Activated CD4-positive, alpha-beta T cell treated with anti-CD3 and anti-CD28 coated beads, Interleukin-2, amount 50 U/mL, for 48 hours (primary cell): ENCODE measurements around the gene AMPH.
"Not testable (repeated sequence)": the region's sequence is repeated elsewhere in the genome, so short reads cannot be mapped to it uniquely, and the experiment has no call there.

Experiments used
- DNase-seq, 2 experiments: peaks; one replicate each; pipeline ENCODE4 v3.0.0-alpha.2; 2020

The AMPH gene

GRCh38 chr7:38453168-38453567 is 178.0 kb downstream of the AMPH start:
- no peak for DNase-seq

GRCh38 chr7:38452681-38453108 is 178.5 kb downstream of the AMPH start:
- DNase-seq = no peak

DNA sequence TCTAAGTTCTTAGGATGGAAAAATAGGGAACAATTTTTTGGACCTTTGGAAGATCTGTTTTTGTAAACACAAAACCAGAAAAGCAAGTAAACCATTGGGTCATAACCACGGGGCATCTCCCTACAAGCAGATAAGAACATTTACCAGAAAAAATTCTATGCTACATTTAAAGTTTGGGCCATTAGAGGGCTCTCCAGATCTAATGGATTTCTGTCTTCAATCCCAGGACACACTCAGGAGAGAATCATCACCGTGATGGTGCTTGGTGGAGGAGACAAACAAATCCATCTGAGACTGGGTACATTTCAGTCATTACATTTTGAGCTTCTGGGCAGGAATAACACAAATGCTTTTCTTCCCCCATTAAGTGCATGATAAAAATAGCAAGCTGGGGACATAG is 179.3 kb downstream of the AMPH start:
- DNase-seq = no peak

DNA sequence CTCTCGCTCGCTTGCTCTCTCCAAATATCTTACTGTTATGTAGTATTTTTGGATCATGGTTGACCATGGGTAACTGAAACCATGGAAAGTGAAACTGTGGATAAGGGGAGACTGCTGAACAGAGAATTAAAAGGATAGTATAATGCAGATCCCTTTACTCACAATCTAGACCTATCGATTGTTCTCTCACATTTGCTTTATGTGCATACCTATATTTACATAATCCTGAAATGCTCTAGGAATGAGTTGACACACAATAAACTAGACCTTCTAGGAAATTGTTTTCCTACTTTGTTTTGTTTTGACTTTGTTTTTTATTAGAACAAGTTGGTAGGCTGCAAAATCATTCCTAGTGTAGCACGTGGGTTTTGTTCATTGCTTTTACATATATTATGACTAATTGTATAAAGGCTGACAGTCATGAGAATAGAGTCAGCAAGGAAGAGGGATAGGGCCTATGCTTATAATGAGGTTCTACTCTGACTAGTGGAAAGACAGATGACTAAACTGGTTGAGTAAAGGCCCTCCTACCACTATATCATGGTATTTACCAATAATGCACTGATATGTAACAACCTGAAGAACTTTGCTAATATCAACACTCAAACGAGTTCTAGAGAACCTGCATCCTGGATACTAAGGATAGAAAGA is 182.5 kb downstream of the AMPH start:
- DNase-seq = no peak

- no peak for DNase-seq
Measured at GRCh38 chr7:38448054-38448453, 183.1 kb downstream of the AMPH start.

- DNase-seq = no peak
Measured at GRCh38 chr7:38438970-38439369, 192.2 kb downstream of the AMPH start.

- DNase-seq = no peak
Measured at GRCh38 chr7:38432671-38433070, 198.5 kb downstream of the AMPH start.

DNA sequence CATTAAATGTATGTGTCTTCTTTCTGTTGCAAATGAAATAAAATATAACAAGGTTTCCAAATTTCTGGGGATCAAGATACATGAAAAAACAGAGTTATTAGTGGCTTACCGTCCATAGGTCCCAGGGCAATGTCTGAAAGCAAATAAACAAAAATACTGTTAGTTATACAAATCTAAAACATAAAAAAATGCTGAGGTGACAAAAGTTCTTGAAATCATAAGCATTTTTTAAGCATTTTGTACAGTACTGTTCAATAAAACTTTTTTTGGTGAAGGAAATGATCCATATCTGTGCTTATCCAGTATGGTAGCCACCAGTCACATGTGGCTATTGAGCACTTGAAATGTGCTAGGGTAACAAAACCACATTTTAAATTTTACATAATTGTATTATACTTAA is 199.1 kb downstream of the AMPH start:
- DNase-seq = no peak

DNA sequence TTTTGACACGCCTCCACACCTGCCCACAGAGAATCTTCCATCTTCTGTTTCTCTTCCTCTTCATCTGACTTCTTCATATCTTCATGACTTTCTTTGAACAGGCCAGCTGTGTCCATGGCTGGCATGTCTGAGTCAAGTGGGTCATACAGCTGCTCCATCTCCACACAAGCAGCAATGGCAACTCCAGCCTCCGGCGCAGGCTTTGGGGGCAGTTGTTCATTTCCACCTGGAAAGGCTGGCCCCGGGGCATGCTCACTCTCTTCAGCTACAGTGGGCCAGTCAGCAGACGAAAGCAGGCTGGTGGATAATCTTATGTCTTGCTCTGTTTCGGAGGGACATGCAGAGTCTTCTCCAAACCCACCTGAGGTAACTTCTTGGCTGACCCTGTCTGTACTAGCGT is 202.1 kb downstream of the AMPH start:
- no peak for DNase-seq

- no peak for DNase-seq
Measured at GRCh38 chr7:38428041-38428440, 203.1 kb downstream of the AMPH start.

DNA sequence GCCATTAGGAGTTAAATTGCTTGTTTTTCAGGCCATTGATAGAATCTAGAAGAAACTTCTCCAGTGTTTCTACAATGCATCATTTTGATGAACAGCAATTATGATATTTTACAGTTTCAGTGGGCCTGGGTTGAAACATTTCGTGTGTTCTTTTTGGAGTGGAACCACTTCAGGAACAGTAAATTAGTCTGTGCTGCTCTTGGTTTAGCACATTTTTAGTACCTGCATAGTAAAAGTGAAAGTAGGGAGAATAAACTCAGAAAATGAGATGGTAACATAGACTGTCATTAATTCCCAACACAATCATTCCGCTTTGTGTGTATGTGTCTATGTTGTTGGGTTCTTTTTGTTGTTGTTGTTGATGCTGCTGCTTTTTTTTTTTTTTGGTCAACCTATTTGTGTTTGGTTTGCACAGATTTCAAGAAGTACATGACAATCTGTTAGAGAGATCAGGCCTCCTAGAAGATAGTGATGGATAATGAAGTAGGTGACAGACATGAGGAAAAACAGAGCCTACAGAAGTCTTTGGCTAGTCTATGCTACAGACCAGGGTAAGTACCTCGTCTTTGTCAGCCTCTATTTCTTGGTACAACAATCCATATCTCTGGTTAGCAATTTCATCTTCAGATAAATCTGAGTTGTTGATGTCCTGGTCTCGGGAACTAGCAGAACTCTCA is 203.8 kb downstream of the AMPH start:
- DNase-seq = no peak

- no peak for DNase-seq
Measured at GRCh38 chr7:38425509-38425908, 205.7 kb downstream of the AMPH start.

DNA sequence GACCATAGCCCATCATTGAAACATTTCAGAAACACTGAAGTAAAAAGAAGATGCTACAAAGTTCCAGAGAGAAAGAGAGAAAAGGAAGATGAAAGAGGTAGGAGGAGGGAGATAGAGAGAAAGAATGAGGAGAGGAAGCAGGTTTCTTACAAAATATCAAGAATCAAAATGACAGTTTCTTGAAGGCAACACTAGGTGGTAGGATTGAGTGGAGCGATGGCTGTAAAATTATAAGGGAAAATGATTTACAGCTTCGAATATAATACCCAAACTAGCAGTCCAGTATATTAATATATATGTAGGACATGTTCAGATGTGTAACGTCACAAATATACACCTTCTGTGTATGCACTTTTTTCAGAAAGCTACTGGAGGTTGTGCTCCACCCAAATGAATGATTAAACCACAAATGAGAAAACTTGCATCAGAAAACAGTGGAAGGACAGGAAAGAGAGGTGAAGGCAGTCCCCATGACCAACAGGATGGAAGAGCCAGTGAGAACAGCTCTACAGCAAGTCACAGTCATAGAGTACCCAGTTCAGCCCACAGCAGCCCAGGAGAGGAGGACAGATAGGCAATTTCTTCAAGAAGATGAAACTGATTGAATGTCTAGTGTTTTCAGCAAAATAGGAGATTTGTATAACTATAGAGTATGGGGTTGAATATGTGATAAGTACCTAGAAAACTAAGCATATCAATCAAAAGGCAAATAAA is 206.3 kb downstream of the AMPH start:
- DNase-seq = peak in 1 of 2 experiments; percentile 11

DNA sequence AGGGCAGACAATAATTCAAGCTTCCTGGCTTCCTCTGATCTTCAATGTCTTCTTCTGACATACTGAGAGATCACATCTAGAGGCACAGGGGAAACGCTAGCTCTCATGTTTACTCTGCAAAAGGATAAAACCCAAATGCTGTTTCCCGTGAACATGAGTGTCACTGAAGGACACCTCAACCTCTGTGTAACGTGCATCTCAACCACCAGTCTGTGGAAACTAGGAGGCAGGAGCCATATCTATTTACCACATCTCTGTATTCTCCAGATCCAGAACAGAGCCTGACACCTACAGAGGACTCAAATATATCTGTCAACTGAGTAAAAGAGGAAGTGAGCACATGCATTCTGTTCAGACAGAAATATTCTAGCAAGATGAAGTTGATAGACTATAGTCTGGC is 217.4 kb downstream of the AMPH start:
- no peak for DNase-seq

- no peak for DNase-seq
Measured at GRCh38 chr7:38411404-38411803, 219.8 kb downstream of the AMPH start.

- DNase-seq = no peak
Measured at GRCh38 chr7:38410056-38410455, 221.1 kb downstream of the AMPH start.

DNA sequence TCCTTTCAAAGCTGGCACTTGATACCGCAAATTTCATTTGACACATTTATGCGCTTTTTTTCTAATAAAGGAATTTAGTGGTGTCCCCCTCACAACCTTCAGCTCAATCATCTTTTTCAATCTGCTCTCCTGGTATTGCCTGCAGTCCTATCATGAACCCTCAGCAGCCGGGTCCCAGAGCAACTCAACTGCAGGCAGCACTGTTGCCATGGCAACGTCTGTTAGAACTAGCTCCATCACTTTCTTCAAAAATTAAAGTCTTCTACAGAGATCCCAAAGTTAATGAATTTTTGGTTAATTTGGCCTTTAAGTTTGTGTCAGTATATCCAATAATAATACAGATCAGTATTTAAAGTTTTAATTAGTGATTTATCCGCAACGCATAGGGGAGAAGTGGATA is 221.6 kb downstream of the AMPH start:
- no peak for DNase-seq

- DNase-seq = peak; percentile 56 to 59
Measured at GRCh38 chr7:38398725-38399321, 232.3 kb downstream of the AMPH start.

DNA sequence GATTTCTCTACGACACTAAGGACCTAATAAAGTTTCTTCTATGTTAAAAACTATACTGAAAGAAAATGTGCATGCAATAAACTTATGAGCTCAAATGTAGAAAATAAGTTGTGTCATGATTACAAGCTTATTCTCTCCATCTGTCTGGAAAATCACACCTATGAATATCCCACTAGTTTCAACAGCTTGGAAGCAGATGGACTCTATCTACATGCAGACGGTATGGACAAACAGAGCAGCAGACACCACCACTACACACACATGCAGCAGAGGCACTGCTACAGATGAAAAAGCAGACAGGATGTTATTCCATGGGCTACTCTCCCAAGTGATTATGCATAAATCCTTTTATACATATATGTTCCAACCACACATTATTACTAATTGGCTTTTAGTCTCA is 234.3 kb downstream of the AMPH start:
- no peak for DNase-seq

DNA sequence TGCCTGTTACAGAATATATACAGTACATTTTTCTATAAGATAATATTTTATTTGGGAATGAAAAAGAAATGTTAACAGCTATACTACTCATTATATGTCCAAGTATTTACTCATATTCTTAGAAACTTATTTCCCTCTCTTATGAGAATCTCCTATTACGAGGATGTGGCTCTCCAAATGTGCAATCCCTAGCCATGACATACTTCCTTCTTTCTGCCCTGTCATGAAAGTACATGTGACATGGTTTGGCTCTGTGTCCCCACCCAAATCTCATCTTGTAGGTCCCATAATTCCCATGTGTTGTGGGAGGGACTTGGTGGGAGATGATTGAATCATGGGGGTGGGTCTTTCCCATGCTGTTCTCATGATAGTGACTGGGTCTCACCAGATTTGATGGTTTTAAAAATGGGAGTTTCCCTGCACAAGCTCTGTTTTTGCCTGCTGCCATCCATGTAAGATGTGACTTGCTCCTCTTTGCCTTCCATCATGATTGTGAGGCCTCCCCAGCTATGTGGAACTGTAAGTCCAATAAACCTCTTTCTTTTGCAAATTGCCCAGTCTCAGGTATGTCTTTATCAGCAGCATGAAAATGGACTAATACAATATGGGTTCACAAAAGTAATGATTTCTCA is 235.1 kb downstream of the AMPH start:
- not testable (repeated sequence) for DNase-seq

DNA sequence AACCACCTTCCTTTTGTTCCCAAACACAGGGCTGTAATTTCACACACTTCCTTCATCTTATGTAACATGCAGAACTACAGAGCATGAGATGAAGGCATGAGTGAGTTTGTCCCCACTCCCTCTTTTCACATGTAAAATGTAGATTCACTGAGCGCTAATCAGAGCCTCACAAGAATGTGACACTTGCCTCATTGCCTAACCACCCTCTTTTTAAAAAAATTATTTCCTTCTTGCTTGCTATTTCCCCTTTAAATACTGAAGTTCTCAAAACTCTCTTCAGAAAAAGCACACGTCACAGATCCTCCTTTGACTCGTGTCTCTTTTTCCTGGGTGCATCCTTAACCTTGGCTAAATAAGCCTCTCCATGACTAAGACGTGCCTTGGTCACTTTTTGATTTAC is 236.5 kb downstream of the AMPH start:
- DNase-seq = no peak

- DNase-seq = no peak
Measured at GRCh38 chr7:38393874-38394273, 237.3 kb downstream of the AMPH start.

DNA sequence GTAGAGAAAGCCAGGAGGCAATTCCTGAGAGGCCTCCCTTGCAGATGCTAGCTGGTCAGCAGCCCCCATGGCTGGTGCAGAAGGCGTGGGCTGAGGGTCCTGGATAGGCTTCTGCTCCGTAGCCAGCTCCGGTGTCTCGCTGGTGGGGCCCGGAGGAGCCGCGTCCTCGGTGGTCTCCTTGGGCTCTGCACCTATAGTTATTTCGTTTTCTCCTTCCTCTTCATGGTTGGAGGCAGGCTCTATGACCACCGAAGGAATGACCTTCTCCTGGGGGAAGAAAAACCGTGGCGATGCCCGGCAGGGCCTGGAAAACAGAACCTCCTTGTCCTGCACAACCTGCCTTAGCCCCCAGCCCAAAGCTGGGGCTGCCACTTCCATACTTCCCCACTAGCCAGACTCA is 239.4 kb downstream of the AMPH start:
- no peak for DNase-seq
